WTC11 (cell line): ENCODE results near the gene RASGRF2.

Experiments used
- CTCF ChIP-seq: fragments of 200-600 bp; IDR thresholded peaks from 2 replicates; pipeline ENCODE4 v1.8.0; 2022; ENCODE audit warnings: antibody characterized with exemption
- PRRX2 ChIP-seq: fragments of 250-450 bp; sonication (Bioruptor Pico); IDR thresholded peaks from 2 replicates; pipeline ENCODE4 v1.8.0; 2021; ENCODE audit warnings: mild to moderate bottlenecking
- TF ChIP-seq, protein P1 (sequence below): sonication (generic); formaldehyde crosslinking; conservative IDR thresholded peaks from 2 replicates; pipeline ENCODE4 v1.8.1; 2022; ENCODE audit warnings: mild to moderate bottlenecking, missing genetic modification reagents

- TF ChIP-seq PRRX2 (CRISPR knock-in tag) = no peak
- TF ChIP-seq, protein P1, sequence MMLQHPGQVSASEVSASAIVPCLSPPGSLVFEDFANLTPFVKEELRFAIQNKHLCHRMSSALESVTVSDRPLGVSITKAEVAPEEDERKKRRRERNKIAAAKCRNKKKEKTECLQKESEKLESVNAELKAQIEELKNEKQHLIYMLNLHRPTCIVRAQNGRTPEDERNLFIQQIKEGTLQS (CRISPR knock-in tag) = no peak
- TF ChIP-seq CTCF = no peak
These were observed 3.9 kb upstream of the RASGRF2 start for GRCh38 chr5:80956272-80956671.
